ENCODE data around the gene POU2F2.

Gene POU2F2

DNA sequence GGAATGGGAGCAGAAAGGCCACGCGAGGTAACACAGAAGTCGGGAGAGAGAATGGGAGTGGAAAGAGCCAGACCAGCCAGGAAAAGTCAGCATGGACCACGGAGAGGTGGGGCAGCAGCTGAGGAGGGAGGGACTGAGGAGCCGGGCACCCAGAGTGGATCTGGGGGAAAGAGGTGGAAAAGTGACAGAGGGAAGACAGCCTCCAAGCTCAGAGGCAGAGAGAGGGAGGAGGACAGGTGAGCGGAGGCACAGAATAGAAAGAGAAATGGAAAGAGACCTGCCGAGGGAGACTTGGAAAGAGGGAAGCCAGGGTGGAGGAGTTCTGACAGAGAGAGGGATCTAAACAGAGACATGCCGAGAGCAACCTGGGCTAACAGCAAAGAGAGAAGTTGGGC lies 63.9 kb downstream of the POU2F2 start:
- H3K4me3 ChIP-seq (ENCODE audit: low read depth, low read length): no peak overlapping the region
- TF ChIP-seq CTCF (IDR thresholded peaks at IDR 0.05; ENCODE audit: insufficient read depth, low read depth, low read length, missing control alignments): no peak
- no peak for DNase-seq (ENCODE audit: low read depth)

GRCh38 chr19:42067315-42067888 lies 64.8 kb downstream of the POU2F2 start:
- TF ChIP-seq CTCF (IDR thresholded peaks at IDR 0.05; ENCODE audit: insufficient read depth, low read depth, low read length, missing control alignments): no peak
- no peak for DNase-seq (ENCODE audit: low read depth)
- no peak overlapping the region for H3K4me3 ChIP-seq (ENCODE audit: low read depth, low read length)

- H3K4me3 ChIP-seq (ENCODE audit: low read depth, low read length): no peak overlapping the region
- peak; percentile 42 for DNase-seq (ENCODE audit: low read depth)
- no peak for TF ChIP-seq CTCF (IDR thresholded peaks at IDR 0.05; ENCODE audit: insufficient read depth, low read depth, low read length, missing control alignments)
Measured at GRCh38 chr19:42066075-42066754, 66.0 kb downstream of the POU2F2 start.

DNA sequence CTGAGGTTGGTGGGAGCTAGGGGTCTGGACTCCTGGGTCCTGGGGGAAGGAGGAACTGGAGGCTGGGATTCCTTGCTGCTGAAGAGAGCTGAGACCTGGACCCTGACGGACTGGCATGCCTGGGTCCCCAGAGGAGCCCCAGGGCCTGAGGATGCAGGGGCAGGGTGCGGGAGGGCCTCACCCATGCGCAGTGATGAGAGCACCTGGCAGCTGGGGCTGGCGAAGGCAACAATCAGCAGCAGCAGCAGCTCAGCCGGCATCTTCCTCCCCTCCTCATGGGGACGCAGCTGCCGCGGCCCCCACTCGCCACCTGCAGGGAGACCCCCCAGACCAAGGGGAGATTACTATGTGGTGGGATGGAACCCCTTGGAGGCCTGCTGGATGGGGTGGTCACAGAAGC lies 66.7 kb downstream of the POU2F2 start:
- no peak for TF ChIP-seq CTCF (IDR thresholded peaks at IDR 0.05; ENCODE audit: insufficient read depth, low read depth, low read length, missing control alignments)
- no peak overlapping the region for H3K4me3 ChIP-seq (ENCODE audit: low read depth, low read length)
- no peak for DNase-seq (ENCODE audit: low read depth)

DNA sequence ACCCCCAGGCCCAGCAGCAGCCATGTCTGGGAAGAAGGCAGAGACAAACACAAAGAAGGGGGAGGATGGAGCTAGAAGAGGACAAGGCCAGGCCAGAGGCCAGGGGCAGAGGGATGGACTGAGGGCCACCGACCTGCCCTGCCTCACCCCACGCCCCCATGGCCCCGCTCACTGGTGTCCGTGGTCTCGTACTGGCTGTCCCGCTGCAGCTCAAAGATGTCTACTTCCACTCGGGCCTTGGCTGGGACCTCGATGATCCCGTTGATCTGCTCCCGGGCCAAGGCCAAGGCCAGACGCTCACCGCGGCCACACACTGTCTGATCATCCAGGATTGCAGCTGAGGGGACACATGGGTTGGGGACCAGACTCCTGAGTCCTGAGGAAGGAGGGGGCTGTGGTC lies 67.2 kb downstream of the POU2F2 start:
- no peak for DNase-seq (ENCODE audit: low read depth)
- H3K4me3 ChIP-seq (ENCODE audit: low read depth, low read length): no peak overlapping the region
- no peak for TF ChIP-seq CTCF (IDR thresholded peaks at IDR 0.05; ENCODE audit: insufficient read depth, low read depth, low read length, missing control alignments)

DNA sequence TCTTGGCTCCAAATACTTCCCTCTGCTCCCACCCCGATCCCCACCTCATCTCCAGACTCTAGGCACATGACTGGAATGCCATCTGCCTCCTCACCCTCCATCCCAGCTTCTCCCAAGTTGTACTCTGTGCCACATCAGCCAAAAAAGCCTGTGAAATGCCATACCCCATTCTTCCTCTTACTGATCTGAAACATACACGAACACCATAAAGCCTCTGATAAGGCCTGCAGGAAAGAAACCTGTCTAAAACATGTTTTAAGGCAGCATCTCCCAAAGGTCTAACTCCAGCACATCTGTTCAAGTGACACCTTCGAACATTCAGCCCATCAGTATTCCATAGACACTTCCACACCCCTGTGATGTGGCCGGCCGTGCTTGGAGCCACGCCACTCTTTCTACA lies 67.8 kb downstream of the POU2F2 start:
- no peak for DNase-seq (ENCODE audit: low read depth)
- TF ChIP-seq CTCF (IDR thresholded peaks at IDR 0.05; ENCODE audit: insufficient read depth, low read depth, low read length, missing control alignments): no peak
- no peak overlapping the region for H3K4me3 ChIP-seq (ENCODE audit: low read depth, low read length)

GRCh38 chr19:42062381-42062780 lies 69.9 kb downstream of the POU2F2 start:
- H3K4me3 ChIP-seq (ENCODE audit: low read depth, low read length): no peak overlapping the region
- TF ChIP-seq CTCF (IDR thresholded peaks at IDR 0.05; ENCODE audit: insufficient read depth, low read depth, low read length, missing control alignments): no peak
- DNase-seq (ENCODE audit: low read depth): no peak
